ENCODE measurements around the gene APOBEC3B.

The APOBEC3B gene

GRCh38 chr22:38946771-38947170 is 35.4 kb upstream of the APOBEC3B start:
- no peak overlapping the region for H3K4me3 ChIP-seq (ENCODE audit: low read length)
- TF ChIP-seq CTCF (conservative IDR thresholded peaks at IDR 0.05; ENCODE audit: low read length) = no peak
- DNase-seq (ENCODE audit: low read depth) = no peak

- no peak for TF ChIP-seq CTCF (conservative IDR thresholded peaks at IDR 0.05; ENCODE audit: low read length)
- H3K4me3 ChIP-seq (ENCODE audit: low read length) = no peak overlapping the region
- no peak for DNase-seq (ENCODE audit: low read depth)
Measured at GRCh38 chr22:38947321-38948140, 34.6 kb upstream of the APOBEC3B start.

GRCh38 chr22:38948181-38948940 is 33.8 kb upstream of the APOBEC3B start:
- TF ChIP-seq CTCF (conservative IDR thresholded peaks at IDR 0.05; ENCODE audit: low read length) = no peak
- H3K4me3 ChIP-seq (ENCODE audit: low read length) = no peak overlapping the region
- no peak for DNase-seq (ENCODE audit: low read depth)

- TF ChIP-seq CTCF (conservative IDR thresholded peaks at IDR 0.05; ENCODE audit: low read length) = no peak
- no peak overlapping the region for H3K4me3 ChIP-seq (ENCODE audit: low read length)
Measured at GRCh38 chr22:38949889-38950405, 32.2 kb upstream of the APOBEC3B start.

GRCh38 chr22:38950527-38951295 is 31.4 kb upstream of the APOBEC3B start:
- no peak for TF ChIP-seq CTCF (conservative IDR thresholded peaks at IDR 0.05; ENCODE audit: low read length)
- DNase-seq (ENCODE audit: low read depth) = no peak
- no peak overlapping the region for H3K4me3 ChIP-seq (ENCODE audit: low read length)

More at GRCh38 chr22:38949889-38950405, 32.2 kb upstream of the APOBEC3B start:
- DNase-seq (ENCODE audit: low read depth) = no peak

- TF ChIP-seq CTCF (conservative IDR thresholded peaks at IDR 0.05; ENCODE audit: low read length) = no peak
- no peak for DNase-seq (ENCODE audit: low read depth)
- H3K4me3 ChIP-seq (ENCODE audit: low read length) = no peak overlapping the region
Measured at GRCh38 chr22:38951734-38952133, 30.4 kb upstream of the APOBEC3B start.

Data from AG10803 (cell line).